ENCODE results near the gene UBE2E2. TPM values are rescaled to one million over a fixed set of nuclear protein-coding genes. Genes with fewer than 3 reads are reported as not detected.
A peak's percentile ranks its signal among the peaks of the same experiment; 100 is the strongest.

UBE2E2 gene
- total and polyA plus RNA-seq, 8 donors = 6.5 to 128 (median 18.9) TPM

GRCh38 chr3:23372285-23372684 lies 169.2 kb downstream of the UBE2E2 start:
- peaks cover 0 to 7% (median 3%) of the 10 kb centered on the region in 4 donors for H3K4me1 ChIP-seq
- H3K4me3 ChIP-seq = no peak overlapping the region
- peak in 1 of 2 donors; percentile 16 for DNase-seq
- H3K9me3 ChIP-seq = no peaks in the 10 kb centered on the region
- TF ChIP-seq POLR2A (IDR thresholded peaks at IDR 0.05) (no peak), CTCF (IDR thresholded peaks at IDR 0.05) (no peak), EP300 (IDR thresholded peaks at IDR 0.05) (no peak), POLR2AphosphoS5 (IDR thresholded peaks at IDR 0.05) (no peak)
- intact Hi-C loops (cut with DNase I; ENCODE audit: low total_unique reads) = no loop called here
- 57 to 85% (median 67%) methylated on average over 1 of the region's 1 CpG for WGBS, 5 donors
- no peak overlapping the region for H3K27ac ChIP-seq
- no peaks in the 10 kb centered on the region for H3K27me3 ChIP-seq
- H3K36me3 ChIP-seq = no peaks in the 10 kb centered on the region

GRCh38 chr3:23376516-23377248 lies 173.6 kb downstream of the UBE2E2 start:
- Histone ChIP-seq H3K27ac (no peak overlapping the region), H3K4me3 (no peak overlapping the region), H3K9me3 (no peaks in the 10 kb centered on the region), H3K36me3 (no peaks in the 10 kb centered on the region), H3K27me3 (no peaks in the 10 kb centered on the region), H3K4me1 (peaks cover 0 to 13% (median 3%) of the 10 kb centered on the region in 4 donors)
- TF ChIP-seq CTCF (IDR thresholded peaks at IDR 0.05) (no peak), POLR2AphosphoS5 (IDR thresholded peaks at IDR 0.05) (no peak), EP300 (IDR thresholded peaks at IDR 0.05) (no peak), POLR2A (IDR thresholded peaks at IDR 0.05) (no peak)
- intact Hi-C loops (cut with DNase I; ENCODE audit: low total_unique reads) = no loop called here
- WGBS, 5 donors = 87 to 97% (median 94%) methylated on average over 3 of the region's 3 CpGs
- no peak for DNase-seq

GRCh38 chr3:23377928-23378672 lies 175.0 kb downstream of the UBE2E2 start:
- TF ChIP-seq EP300 (IDR thresholded peaks at IDR 0.05) (no peak), POLR2A (IDR thresholded peaks at IDR 0.05) (no peak), POLR2AphosphoS5 (IDR thresholded peaks at IDR 0.05) (no peak), CTCF (IDR thresholded peaks at IDR 0.05) (no peak)
- no peak overlapping the region for H3K27ac ChIP-seq
- WGBS, 5 donors = 91 to 96% (median 92%) methylated on average over 1 of the region's 1 CpG
- H3K4me3 ChIP-seq = no peak overlapping the region
- no peaks in the 10 kb centered on the region for H3K9me3 ChIP-seq
- DNase-seq = no peak
- no peaks in the 10 kb centered on the region for H3K36me3 ChIP-seq
- H3K27me3 ChIP-seq = no peaks in the 10 kb centered on the region
- peaks cover 0 to 13% (median 3%) of the 10 kb centered on the region in 4 donors for H3K4me1 ChIP-seq
- intact Hi-C loops (cut with DNase I; ENCODE audit: low total_unique reads) = no loop called here

DNA sequence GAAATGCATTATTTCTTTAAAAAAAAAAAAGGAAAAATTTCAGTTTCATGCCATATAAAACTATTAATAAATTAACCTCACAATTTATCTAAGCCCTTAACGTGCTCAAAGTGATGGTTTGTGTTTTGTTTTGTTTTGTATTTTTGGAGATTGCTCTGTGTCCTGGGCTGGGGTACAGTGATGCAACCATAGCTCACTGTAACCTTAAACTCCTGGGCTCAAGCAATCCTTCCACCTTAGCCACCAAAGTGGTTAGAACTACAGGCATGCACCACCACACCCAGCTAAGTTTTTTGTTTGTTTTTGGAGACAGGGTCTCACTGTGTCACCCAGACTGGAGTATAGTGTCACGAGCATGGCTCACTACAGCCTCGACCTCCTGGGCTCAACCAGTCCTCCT lies 180.7 kb downstream of the UBE2E2 start:
- H3K27ac ChIP-seq = no peak overlapping the region
- no peak overlapping the region for H3K4me3 ChIP-seq
- no peak for DNase-seq
- H3K27me3 ChIP-seq = no peaks in the 10 kb centered on the region
- intact Hi-C loops (cut with DNase I; ENCODE audit: low total_unique reads) = no loop called here
- 82 to 90% (median 86%) methylated on average over 3 of the region's 3 CpGs for WGBS, 5 donors
- H3K36me3 ChIP-seq = no peaks in the 10 kb centered on the region
- peaks cover 0 to 10% (median 0%) of the 10 kb centered on the region in 4 donors for H3K4me1 ChIP-seq
- no peaks in the 10 kb centered on the region for H3K9me3 ChIP-seq
- TF ChIP-seq POLR2A (IDR thresholded peaks at IDR 0.05) (no peak), POLR2AphosphoS5 (IDR thresholded peaks at IDR 0.05) (no peak), CTCF (IDR thresholded peaks at IDR 0.05) (no peak), EP300 (IDR thresholded peaks at IDR 0.05) (no peak)

Data from stomach (tissue), 9 donors.